Astrocyte of the cerebellum (primary cell): ENCODE data around the gene SIT1.
"Not testable (repeated sequence)": the region's sequence is repeated elsewhere in the genome, so short reads cannot be mapped to it uniquely, and the experiment has no call there.

Source experiments
- DNase-seq: peaks from one replicate; pipeline ENCODE4 v3.0.0-alpha.2; 2011; ENCODE audit warnings: low read depth
- H3K4me3 ChIP-seq: 2 replicates; pipeline ENCODE4 v1.5.1; 2011; ENCODE audit warnings: mild to moderate bottlenecking, low read depth, low read length, moderate library complexity
- in situ Hi-C: cut with HindIII; loops from 2 replicates; pipeline ENCODE4 v1.10.0; 2017; ENCODE audit warnings: low sequenced_read_pairs
- TF ChIP-seq, protein P1 (sequence below): IDR thresholded peaks from 2 replicates; pipeline ENCODE4 v1.5.1; 2012; ENCODE audit warnings: low read length, low read depth, moderate library complexity, mild to moderate bottlenecking; ENCODE audit errors: missing control alignments

SIT1 gene

GRCh38 chr9:35646153-35646532 lies 4.6 kb downstream of the SIT1 start:
- in situ Hi-C loops, result no loop called here
- no peak for DNase-seq
- TF ChIP-seq, protein P1, sequence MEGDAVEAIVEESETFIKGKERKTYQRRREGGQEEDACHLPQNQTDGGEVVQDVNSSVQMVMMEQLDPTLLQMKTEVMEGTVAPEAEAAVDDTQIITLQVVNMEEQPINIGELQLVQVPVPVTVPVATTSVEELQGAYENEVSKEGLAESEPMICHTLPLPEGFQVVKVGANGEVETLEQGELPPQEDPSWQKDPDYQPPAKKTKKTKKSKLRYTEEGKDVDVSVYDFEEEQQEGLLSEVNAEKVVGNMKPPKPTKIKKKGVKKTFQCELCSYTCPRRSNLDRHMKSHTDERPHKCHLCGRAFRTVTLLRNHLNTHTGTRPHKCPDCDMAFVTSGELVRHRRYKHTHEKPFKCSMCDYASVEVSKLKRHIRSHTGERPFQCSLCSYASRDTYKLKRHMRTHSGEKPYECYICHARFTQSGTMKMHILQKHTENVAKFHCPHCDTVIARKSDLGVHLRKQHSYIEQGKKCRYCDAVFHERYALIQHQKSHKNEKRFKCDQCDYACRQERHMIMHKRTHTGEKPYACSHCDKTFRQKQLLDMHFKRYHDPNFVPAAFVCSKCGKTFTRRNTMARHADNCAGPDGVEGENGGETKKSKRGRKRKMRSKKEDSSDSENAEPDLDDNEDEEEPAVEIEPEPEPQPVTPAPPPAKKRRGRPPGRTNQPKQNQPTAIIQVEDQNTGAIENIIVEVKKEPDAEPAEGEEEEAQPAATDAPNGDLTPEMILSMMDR, result peak; percentile 25
- peak overlapping the region; percentile 61 for H3K4me3 ChIP-seq

DNA sequence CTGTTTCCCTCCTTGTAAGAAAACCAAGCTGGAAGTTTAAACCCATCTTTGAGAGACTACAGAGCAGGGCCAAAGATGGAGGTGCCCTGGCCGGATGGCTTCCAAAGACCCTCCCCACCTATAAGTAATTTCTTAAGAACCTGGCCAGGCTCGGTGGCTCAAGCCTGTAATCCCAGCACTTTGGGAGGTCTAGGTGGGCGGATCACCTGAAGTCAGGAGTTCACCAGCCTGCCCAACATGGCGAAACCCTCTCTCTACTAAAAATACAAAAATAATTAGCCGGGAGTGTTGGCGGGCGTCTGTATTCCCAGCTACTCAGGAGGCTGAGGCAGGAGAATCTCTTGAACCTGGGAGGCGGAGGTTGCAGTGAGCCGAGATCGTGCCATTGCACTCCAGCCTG lies 5.0 kb downstream of the SIT1 start:
- H3K4me3 ChIP-seq, result peak overlapping the region; percentile 61
- DNase-seq, in situ Hi-C loops: not testable (repeated sequence)

GRCh38 chr9:35643046-35643445 lies 7.7 kb downstream of the SIT1 start:
- H3K4me3 ChIP-seq, result no peak overlapping the region
- TF ChIP-seq, protein P1, result no peak
- no peak for DNase-seq
- in situ Hi-C loops, result no loop called here

GRCh38 chr9:35641478-35641877 lies 9.3 kb downstream of the SIT1 start:
- H3K4me3 ChIP-seq, in situ Hi-C loops: not testable (repeated sequence)

DNA sequence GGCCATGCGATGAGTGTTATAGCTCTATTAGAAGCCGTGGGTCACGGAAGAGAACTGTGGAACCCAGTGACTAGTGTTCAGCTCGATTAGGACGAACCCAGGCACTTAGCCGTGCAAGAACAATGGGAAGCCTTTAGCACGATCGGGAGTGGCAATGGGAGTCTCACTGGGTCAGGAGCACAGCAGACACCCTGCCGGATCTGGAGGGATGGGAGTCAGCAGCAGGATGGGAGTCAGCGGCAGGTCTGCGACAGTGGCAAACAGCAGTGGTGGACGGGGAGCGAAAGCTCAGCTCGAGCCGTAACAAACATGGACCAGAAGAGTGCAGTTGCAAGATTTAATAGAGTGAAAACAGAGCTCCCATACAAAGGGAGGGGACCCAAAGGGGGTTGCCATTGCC lies 10.3 kb downstream of the SIT1 start:
- in situ Hi-C loops, H3K4me3 ChIP-seq, DNase-seq: not testable (repeated sequence)

More at GRCh38 chr9:35641478-35641877, 9.3 kb downstream of the SIT1 start:
- DNase-seq, result not testable (repeated sequence)

DNA sequence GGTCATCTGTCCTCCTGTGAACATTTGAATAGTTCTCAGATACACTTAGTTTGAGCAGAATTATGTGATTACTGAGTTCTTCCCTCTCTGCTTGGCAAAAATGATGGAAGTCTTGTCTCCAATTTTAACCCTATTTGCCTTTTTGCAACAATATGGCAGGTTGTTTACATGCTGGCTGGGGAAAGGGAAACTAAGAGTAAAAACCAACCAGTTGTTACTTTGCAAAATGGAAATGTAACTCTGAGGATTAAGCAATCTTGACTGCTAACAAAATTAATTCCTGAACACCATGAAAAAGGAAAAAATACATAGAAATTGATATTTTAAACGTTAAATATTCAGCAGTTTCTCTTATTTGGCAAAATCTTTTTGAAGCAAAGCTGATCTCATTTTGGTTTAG lies 11.1 kb downstream of the SIT1 start:
- in situ Hi-C loops, result no loop called here
- H3K4me3 ChIP-seq, result no peak overlapping the region
- TF ChIP-seq, protein P1, result no peak
- no peak for DNase-seq

GRCh38 chr9:35639225-35639624 lies 11.5 kb downstream of the SIT1 start:
- DNase-seq, H3K4me3 ChIP-seq, in situ Hi-C loops: not testable (repeated sequence)

- in situ Hi-C loops, DNase-seq, H3K4me3 ChIP-seq: not testable (repeated sequence)
These were observed 12.0 kb downstream of the SIT1 start for GRCh38 chr9:35638751-35639150.

GRCh38 chr9:35637427-35637955 lies 13.2 kb downstream of the SIT1 start:
- H3K4me3 ChIP-seq, in situ Hi-C loops, DNase-seq: not testable (repeated sequence)

- DNase-seq, H3K4me3 ChIP-seq, in situ Hi-C loops: not testable (repeated sequence)
These were observed 13.9 kb downstream of the SIT1 start for GRCh38 chr9:35636877-35637246.
